ENCODE results near the gene UGP2.
"Not testable (repeated sequence)": the region's sequence is repeated elsewhere in the genome, so short reads cannot be mapped to it uniquely, and the experiment has no call there.

UGP2 gene

DNA sequence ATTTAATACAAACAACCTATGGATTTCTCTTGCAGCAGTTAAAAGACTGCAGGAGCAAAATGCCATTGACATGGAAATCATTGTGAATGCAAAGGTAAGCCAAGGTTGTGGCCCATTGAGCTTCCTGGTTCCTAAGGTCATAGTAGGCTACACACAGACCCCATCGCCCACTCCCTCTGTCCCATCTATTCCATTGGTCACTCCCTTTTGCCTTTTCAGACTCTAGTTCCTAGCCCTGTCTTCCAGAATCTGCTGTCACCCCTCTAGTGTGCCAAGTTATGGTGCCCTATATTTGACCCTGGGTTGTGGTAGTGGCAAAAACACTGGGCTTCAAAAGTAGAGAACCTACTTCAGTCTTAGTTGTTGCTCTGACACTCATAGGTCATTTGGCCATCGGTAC, 44.7 kb downstream of the UGP2 start:
- intact Hi-C loops (cut with DNase I): loop anchor here (10.0 kb wide), 1 partner anchor 292 kb away; no protein-coding TSS in a partner anchor
- DNase-seq: no peak

DNA sequence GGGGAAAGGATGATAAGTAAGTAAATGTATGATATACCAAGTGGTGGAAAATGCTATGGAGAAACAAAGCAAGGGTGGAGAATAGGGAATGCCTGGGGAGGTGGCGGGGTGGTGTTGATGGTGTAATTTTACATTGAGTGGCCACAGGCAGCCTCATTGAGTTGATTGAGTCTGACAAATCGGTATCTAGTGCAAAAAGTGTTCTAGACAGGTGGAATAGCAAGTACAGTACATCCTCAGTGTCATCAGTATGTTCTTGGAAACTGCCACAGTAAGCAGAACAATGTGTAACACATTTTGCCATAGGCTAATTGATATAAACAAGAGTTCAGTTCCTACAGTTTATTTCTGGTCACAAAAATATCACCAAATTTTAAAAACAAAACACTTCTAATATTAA, 46.4 kb downstream of the UGP2 start:
- intact Hi-C loops (cut with DNase I): loop anchor here (2.0 to 10.0 kb wide), 2 partner anchors 189 to 293 kb away; no protein-coding TSS in a partner anchor
- no peak for DNase-seq

- peak in 5 of 10 donors; percentile 24 to 80 (median 45) for DNase-seq
- intact Hi-C loops (cut with DNase I): loop anchor here (2.0 to 10.0 kb wide), 2 partner anchors 190 to 294 kb away; no protein-coding TSS in a partner anchor
These were observed 47.0 kb downstream of the UGP2 start for GRCh38 chr2:63888490-63889402.

DNA sequence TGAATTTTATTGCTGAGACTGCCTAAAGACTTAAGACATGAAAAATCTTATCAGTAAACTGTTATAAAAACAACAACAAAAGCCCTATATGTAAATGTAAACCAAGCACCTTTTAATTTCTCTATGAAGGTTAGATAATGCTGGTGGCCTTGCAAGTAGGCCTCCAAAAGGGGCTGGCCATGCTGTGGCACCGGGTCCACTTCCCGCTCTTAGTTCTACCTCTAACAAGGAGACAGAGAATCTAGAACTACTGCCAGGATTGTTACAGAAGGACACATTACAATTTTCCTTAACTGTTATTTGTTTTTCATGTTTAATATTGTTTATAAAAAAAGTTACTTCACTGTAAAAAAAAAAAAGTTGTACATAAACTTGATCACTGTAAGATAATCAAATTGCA, 49.0 kb downstream of the UGP2 start:
- DNase-seq: no peak
- intact Hi-C loops (cut with DNase I): no loop called here

- no peak for DNase-seq
- intact Hi-C loops (cut with DNase I): no loop called here
These were observed 49.9 kb downstream of the UGP2 start for GRCh38 chr2:63891488-63892030.

DNA sequence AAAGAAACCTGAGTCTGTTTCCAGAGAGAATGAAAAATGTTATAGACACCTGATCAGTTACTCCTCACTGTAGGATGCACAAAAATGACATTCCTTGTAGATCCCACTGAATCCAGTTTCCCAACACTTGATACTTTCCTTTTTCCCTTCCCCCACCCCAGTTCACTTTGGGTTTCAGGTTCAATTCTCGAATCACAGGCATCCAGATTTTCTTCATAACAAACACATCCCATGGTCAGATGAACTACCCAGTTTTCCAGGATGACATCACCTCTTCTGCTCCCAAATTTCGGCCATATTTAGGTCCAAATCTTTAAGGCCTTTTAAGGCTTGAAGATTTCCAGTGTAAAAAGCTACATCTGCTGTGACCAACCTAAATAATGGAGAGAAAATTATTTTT, 51.5 kb downstream of the UGP2 start:
- DNase-seq: no peak
- intact Hi-C loops (cut with DNase I): no loop called here

DNA sequence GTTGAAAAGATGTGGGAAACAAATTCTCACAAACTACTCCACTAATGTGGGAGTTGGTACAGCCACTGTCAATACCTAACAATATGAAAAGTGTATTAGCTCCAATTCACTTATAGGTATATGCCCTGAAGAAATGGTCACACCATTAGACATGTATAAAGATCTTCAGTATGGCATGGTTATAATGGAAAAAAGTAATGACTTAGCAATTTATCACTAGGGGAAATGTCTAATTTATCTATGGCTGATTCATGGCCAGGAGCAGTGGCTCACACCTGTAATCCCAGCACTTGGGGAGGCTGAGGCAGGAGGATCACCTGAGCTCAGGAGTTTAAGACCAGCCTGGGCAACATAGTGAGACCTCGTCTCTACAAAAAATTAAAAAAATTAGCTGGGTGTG, 52.5 kb downstream of the UGP2 start:
- intact Hi-C loops (cut with DNase I): no loop called here
- no peak for DNase-seq

DNA sequence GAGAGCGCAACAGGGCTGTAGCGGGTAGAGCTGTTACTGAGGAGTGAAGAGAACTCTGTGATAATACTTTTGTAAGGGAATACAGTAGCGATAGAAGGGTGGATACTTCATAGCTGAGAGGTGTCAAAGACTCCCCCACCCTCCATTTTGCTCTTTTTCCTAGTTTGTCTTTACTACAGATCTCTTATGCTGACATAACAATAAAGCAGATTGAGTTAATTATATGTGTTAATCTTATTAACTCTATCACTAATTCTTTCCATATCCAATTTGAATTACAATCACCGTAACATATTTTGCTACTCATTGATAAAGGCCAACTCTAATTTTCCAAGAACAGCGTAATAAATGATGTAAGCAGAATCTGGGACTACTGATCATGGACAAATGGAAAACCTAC, 57.1 kb downstream of the UGP2 start:
- intact Hi-C loops (cut with DNase I): no loop called here

GRCh38 chr2:63899639-63900038, 57.9 kb downstream of the UGP2 start:
- intact Hi-C loops (cut with DNase I): no loop called here
- DNase-seq: no peak

More for the DNA sequence above, 57.1 kb downstream of the UGP2 start:
- DNase-seq: no peak

DNA sequence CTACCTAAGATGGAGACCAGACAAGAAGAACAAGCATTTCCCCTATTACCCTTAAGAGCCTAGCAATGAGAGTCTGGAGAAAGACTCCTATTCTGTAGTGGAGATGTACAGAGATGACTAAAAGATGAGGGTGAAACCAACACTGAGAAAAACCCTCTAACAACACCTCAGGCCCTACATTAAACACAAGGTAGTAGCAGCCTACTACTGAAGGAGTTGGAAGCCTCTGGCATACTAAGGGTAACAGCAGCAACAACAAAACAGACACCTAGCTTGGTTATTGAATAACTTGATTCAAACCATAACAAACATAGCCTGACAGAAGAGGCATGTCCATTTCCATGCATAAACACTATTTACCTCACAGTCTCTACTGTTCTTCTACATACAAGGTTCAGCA, 60.5 kb downstream of the UGP2 start:
- DNase-seq: no peak
- intact Hi-C loops (cut with DNase I): no loop called here

DNA sequence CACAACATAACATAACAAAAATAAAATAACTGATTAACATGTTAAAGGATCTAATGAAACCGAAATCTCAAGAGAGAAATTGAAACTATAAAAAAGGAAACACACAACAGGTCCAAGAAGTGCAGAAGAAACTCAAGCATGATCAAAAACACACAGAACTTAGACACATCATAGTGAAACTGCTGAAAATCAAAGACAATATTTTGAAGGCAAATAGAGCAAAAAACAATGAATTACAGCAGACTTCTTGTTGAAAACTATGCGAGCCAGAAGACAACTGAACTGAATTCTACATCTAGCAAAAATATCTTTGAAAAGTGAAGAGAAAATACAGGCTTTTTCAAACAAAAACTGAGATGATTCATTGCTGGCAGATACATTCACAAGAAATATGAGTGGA, 61.3 kb downstream of the UGP2 start:
- intact Hi-C loops (cut with DNase I): no loop called here
- DNase-seq: no peak

DNA sequence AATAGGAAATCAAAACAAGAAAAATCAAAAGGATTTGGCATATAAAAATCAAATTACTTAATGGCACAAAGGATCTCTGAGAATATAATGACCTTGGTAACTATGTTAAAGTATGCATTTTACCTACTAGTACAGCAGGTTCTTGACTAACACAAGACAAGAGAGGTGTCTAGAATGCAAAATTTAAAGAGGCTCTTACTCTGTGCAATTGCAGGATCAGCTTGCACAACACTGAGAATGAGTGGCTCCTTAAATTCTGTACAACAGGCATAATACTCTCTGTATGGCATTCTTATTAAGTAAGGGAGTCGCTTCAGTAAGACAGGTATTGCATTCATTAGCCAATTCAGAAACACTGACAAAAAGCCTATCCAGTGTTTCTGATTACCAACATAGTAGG, 72.6 kb downstream of the UGP2 start:
- DNase-seq: no peak
- intact Hi-C loops (cut with DNase I): no loop called here

- peak in 1 of 10 donors; percentile 52 for DNase-seq
- intact Hi-C loops (cut with DNase I): no loop called here
These were observed 85.1 kb downstream of the UGP2 start for GRCh38 chr2:63926815-63927214.

DNA sequence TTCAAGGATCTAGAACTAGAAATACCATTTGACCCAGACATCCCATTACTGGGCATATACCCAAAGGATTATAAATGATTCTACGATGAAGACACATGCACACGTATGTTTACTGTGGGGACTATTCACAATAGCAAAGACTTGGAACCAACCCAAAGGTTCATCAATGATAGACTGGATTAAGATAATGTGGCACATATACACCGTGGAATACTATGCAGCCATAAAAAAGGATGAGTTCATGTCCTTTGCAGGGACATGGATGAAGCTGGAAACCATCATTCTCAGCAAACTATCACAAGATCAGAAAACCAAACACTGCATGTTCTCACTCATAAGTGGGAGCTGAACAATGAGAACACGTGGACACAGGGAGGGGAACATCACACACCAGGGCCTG, 90.4 kb downstream of the UGP2 start:
- intact Hi-C loops (cut with DNase I): not testable (repeated sequence)

More for the DNA sequence above, 90.4 kb downstream of the UGP2 start:
- not testable (repeated sequence) for DNase-seq

All from posterior cingulate gyrus (tissue), 11 donors.